DOHH2 (cell line): ENCODE results near the gene KCTD10.

Experiments used
- H3F3A ChIP-seq: fragments of 200-600 bp; sonication (generic), shearing (Covaris generic); 2 replicates; pipeline ENCODE4 v1.6.0; 2016; ENCODE audit warnings: antibody characterized with exemption, mild to moderate bottlenecking; ENCODE audit not compliant: control insufficient read depth, insufficient read depth
- H3K27ac ChIP-seq: fragments of 200-600 bp; sonication (generic); 2 replicates; pipeline ENCODE4 v1.5.1; 2014; ENCODE audit warnings: low read depth, mild to moderate bottlenecking, low read length, moderate library complexity
- H3K27me3 ChIP-seq: fragments of 200-600 bp; sonication (generic); 2 replicates; pipeline ENCODE4 v1.6.1; 2014; ENCODE audit warnings: mild to moderate bottlenecking, low read length, mixed read lengths; ENCODE audit not compliant: control insufficient read depth
- H3K36me3 ChIP-seq: fragments of 200-600 bp; sonication (generic); 2 replicates; pipeline ENCODE4 v1.6.1; 2014; ENCODE audit warnings: mild to moderate bottlenecking, low read length, moderate library complexity, mixed read lengths; ENCODE audit not compliant: control insufficient read depth
- H3K4me1 ChIP-seq: fragments of 200-600 bp; sonication (generic); 2 replicates; pipeline ENCODE4 v1.6.1; 2014; ENCODE audit warnings: mild to moderate bottlenecking, low read length, mixed read lengths; ENCODE audit not compliant: control insufficient read depth
- H3K4me2 ChIP-seq: fragments of 200-600 bp; sonication (generic); 2 replicates; pipeline ENCODE4 v1.6.0; 2014; ENCODE audit warnings: mild to moderate bottlenecking, low read length, moderate library complexity
- H3K4me3 ChIP-seq: fragments of 200-600 bp; sonication (generic); 2 replicates; pipeline ENCODE4 v1.5.1; 2014; ENCODE audit warnings: mild to moderate bottlenecking, low read length, mixed read lengths
- H3K79me2 ChIP-seq: fragments of 200-600 bp; sonication (generic); 2 replicates; pipeline ENCODE4 v1.6.1; 2014; ENCODE audit warnings: mild to moderate bottlenecking, low read length, mixed read lengths; ENCODE audit not compliant: control insufficient read depth
- H3K9me2 ChIP-seq: fragments of 200-600 bp; sonication (generic); replicated peaks from 2 replicates; pipeline ENCODE4 v1.6.1; 2014; ENCODE audit warnings: mild to moderate bottlenecking, low read length, mixed read lengths; ENCODE audit not compliant: control insufficient read depth
- H3K9me3 ChIP-seq: fragments of 200-600 bp; sonication (generic); 2 replicates; pipeline ENCODE4 v1.6.1; 2014; ENCODE audit warnings: antibody characterized with exemption, low read length, mixed read lengths; ENCODE audit not compliant: control insufficient read depth, insufficient read depth
- H4K20me1 ChIP-seq: fragments of 200-600 bp; sonication (generic); 2 replicates; pipeline ENCODE4 v1.6.0; 2014; ENCODE audit warnings: low read depth, mild to moderate bottlenecking, antibody characterized with exemption, low read length, moderate library complexity; ENCODE audit not compliant: control insufficient read depth, insufficient read depth
- EZH2phosphoT487 ChIP-seq: fragments of 200-600 bp; sonication (generic); IDR thresholded peaks from 2 replicates; pipeline ENCODE4 v1.6.1; 2017; ENCODE audit warnings: borderline replicate concordance, mild to moderate bottlenecking, antibody characterized with exemption, low read length, moderate library complexity, mixed read lengths
- TF ChIP-seq, protein P1 (sequence below): fragments of 200-600 bp; sonication (generic); IDR thresholded peaks from one replicate; pipeline ENCODE4 v1.5.1; 2014; ENCODE audit warnings: antibody characterized with exemption, mild to moderate bottlenecking, low read depth, low read length; ENCODE audit not compliant: poor library complexity, severe bottlenecking

The KCTD10 gene

GRCh38 chr12:109495012-109495411 is 17.9 kb upstream of the KCTD10 start:
- no peak overlapping the region for H3K4me2 ChIP-seq
- no peaks in the 10 kb centered on the region for H3F3A ChIP-seq
- no peaks in the 10 kb centered on the region for H3K9me3 ChIP-seq
- H3K4me3 ChIP-seq = no peak overlapping the region
- H3K9me2 ChIP-seq = no peaks in the 10 kb centered on the region
- no peaks in the 10 kb centered on the region for H3K4me1 ChIP-seq
- H3K36me3 ChIP-seq = peaks cover 25% of the 10 kb centered on the region
- no peaks in the 10 kb centered on the region for H4K20me1 ChIP-seq
- no peaks in the 10 kb centered on the region for H3K79me2 ChIP-seq
- H3K27me3 ChIP-seq = no peaks in the 10 kb centered on the region
- no peak overlapping the region for H3K27ac ChIP-seq
- TF ChIP-seq, protein P1, sequence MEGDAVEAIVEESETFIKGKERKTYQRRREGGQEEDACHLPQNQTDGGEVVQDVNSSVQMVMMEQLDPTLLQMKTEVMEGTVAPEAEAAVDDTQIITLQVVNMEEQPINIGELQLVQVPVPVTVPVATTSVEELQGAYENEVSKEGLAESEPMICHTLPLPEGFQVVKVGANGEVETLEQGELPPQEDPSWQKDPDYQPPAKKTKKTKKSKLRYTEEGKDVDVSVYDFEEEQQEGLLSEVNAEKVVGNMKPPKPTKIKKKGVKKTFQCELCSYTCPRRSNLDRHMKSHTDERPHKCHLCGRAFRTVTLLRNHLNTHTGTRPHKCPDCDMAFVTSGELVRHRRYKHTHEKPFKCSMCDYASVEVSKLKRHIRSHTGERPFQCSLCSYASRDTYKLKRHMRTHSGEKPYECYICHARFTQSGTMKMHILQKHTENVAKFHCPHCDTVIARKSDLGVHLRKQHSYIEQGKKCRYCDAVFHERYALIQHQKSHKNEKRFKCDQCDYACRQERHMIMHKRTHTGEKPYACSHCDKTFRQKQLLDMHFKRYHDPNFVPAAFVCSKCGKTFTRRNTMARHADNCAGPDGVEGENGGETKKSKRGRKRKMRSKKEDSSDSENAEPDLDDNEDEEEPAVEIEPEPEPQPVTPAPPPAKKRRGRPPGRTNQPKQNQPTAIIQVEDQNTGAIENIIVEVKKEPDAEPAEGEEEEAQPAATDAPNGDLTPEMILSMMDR = no peak
- no peak for TF ChIP-seq EZH2phosphoT487

- H4K20me1 ChIP-seq = no peaks in the 10 kb centered on the region
- H3K9me2 ChIP-seq = no peaks in the 10 kb centered on the region
- no peak overlapping the region for H3K4me2 ChIP-seq
- TF ChIP-seq EZH2phosphoT487 = no peak
- TF ChIP-seq, protein P1 = no peak
- H3F3A ChIP-seq = no peaks in the 10 kb centered on the region
- H3K27ac ChIP-seq = no peak overlapping the region
- no peaks in the 10 kb centered on the region for H3K79me2 ChIP-seq
- no peaks in the 10 kb centered on the region for H3K9me3 ChIP-seq
- H3K4me3 ChIP-seq = no peak overlapping the region
- peaks cover 31% of the 10 kb centered on the region for H3K36me3 ChIP-seq
- no peaks in the 10 kb centered on the region for H3K27me3 ChIP-seq
- H3K4me1 ChIP-seq = no peaks in the 10 kb centered on the region
Measured at GRCh38 chr12:109494348-109494881, 17.3 kb upstream of the KCTD10 start.

DNA sequence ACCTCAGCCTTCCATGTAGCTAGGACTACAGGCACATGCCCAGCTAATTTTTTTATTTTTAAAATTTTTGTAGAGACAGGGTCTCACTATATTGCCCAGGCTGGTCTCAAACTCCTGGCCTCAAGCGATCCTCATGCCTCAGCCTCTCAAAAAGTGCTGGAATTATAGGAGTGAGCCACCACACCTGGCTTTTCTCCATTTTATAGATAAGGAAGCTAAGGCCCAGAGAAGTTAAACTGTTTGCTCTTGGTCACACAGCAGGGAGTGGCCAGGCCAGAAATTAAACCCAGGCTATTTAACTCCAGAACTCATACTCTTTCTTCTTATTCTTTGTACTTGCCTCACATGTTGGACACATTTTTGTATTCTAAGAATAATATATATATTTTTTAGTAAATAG is 16.8 kb upstream of the KCTD10 start:
- H3K9me3 ChIP-seq = no peaks in the 10 kb centered on the region
- H3K4me1 ChIP-seq = no peaks in the 10 kb centered on the region
- H3K36me3 ChIP-seq = peaks cover 33% of the 10 kb centered on the region
- no peak overlapping the region for H3K4me2 ChIP-seq
- no peak for TF ChIP-seq EZH2phosphoT487
- H3K79me2 ChIP-seq = no peaks in the 10 kb centered on the region
- H3K4me3 ChIP-seq = no peak overlapping the region
- no peaks in the 10 kb centered on the region for H3K27me3 ChIP-seq
- H3K9me2 ChIP-seq = no peaks in the 10 kb centered on the region
- H3K27ac ChIP-seq = no peak overlapping the region
- no peaks in the 10 kb centered on the region for H4K20me1 ChIP-seq
- no peaks in the 10 kb centered on the region for H3F3A ChIP-seq

- no peaks in the 10 kb centered on the region for H3K4me1 ChIP-seq
- H3K9me2 ChIP-seq = no peaks in the 10 kb centered on the region
- H4K20me1 ChIP-seq = no peaks in the 10 kb centered on the region
- TF ChIP-seq, protein P1 = no peak
- TF ChIP-seq EZH2phosphoT487 = no peak
- no peak overlapping the region for H3K4me3 ChIP-seq
- no peaks in the 10 kb centered on the region for H3K79me2 ChIP-seq
- no peak overlapping the region for H3K27ac ChIP-seq
- H3K9me3 ChIP-seq = no peaks in the 10 kb centered on the region
- no peaks in the 10 kb centered on the region for H3F3A ChIP-seq
- H3K4me2 ChIP-seq = no peak overlapping the region
- H3K36me3 ChIP-seq = peaks cover 39% of the 10 kb centered on the region
- no peaks in the 10 kb centered on the region for H3K27me3 ChIP-seq
Measured at GRCh38 chr12:109493090-109493489, 16.0 kb upstream of the KCTD10 start.
